K562 (cell line): ENCODE data around the gene EEF2K. TPM values are rescaled to one million over a fixed set of nuclear protein-coding genes. Genes with fewer than 3 reads are reported as not detected.

Experiments
- ATAC-seq: fragments of 200-7000 bp; cut with Tn5 transposase; 3 replicates; pipeline ENCODE4 v1.9.1; 2020; ENCODE audit warnings: moderate library complexity
- BruUV-seq: library from RNA; stranded (reverse); fragments of 400-500 nt; replicated peaks from 2 replicates; lab custom pipeline; 2021; lab: Mats Ljungman, UMichigan
- CTCF ChIA-PET: fragments of 300-600 bp; formaldehyde crosslinking; extraction: SDS; loops from one replicate; lab custom pipeline; 2021; ENCODE audit warnings: low intra/inter-chr PET ratio; lab: Yijun Ruan, JAX
- POLR2A ChIA-PET: fragments of 300-600, 350-650 bp; sonication (Branson Sonifier 250); formaldehyde crosslinking; extraction: SDS; loops from one replicate; lab custom pipeline; 2021; ENCODE audit warnings: antibody characterized with exemption, inconsistent platforms; lab: Yijun Ruan, JAX
- DNase-seq, 4 experiments: peaks; one replicate each; pipeline versions ENCODE4 v3.0.0 to v3.0.0-alpha.2; 2011 to 2018; ENCODE audit warnings: low spot score in 3 of 4, mixed read lengths in 3 of 4; ENCODE audit errors: extremely low read depth in 1 of 4
- FAIRE-seq: peaks from 2 replicates; lab custom pipeline; 2011; peaks lifted over from hg19 to GRCh38; lab: Jason Lieb, UNC
- H2AFZ ChIP-seq: 2 replicates; pipeline ENCODE4 v1.6.0; 2011; ENCODE audit warnings: low read depth, low read length, control low read depth, inconsistent platforms
- H3K27ac ChIP-seq: fragments of 200-600 bp; 3 replicates; pipeline ENCODE4 v1.8.0; 2011; ENCODE audit warnings: low read depth, mild to moderate bottlenecking, control low read depth, inconsistent platforms, low read length, moderate library complexity, mixed read lengths; ENCODE audit errors: extremely low read depth
- H3K27me3 ChIP-seq, 2 experiments: fragments of 300-600 bp in 1 of 2; 2 replicates in 1 of 2; 3 replicates in 1 of 2; pipeline versions ENCODE4 v1.6.0 to v1.8.0; 2011; ENCODE audit warnings: inconsistent platforms in 2 of 2, low read length in 2 of 2, mild to moderate bottlenecking in 1 of 2, mixed read lengths in 1 of 2, moderate library complexity in 1 of 2; ENCODE audit not compliant: control insufficient read depth in 2 of 2, insufficient read depth in 2 of 2
- H3K36me3 ChIP-seq: fragments of 300-600 bp; 3 replicates; pipeline ENCODE4 v1.8.0; 2011; ENCODE audit warnings: mild to moderate bottlenecking, low read length, inconsistent platforms; ENCODE audit not compliant: control insufficient read depth, insufficient read depth
- H3K4me1 ChIP-seq, 2 experiments: fragments of 200-600 bp in 1 of 2; replicated peaks in 1 of 2; 2 replicates in 1 of 2; 3 replicates in 1 of 2; pipeline versions ENCODE4 v1.5.1 to v1.8.0; 2011; ENCODE audit warnings: inconsistent platforms in 2 of 2, low read length in 2 of 2, mild to moderate bottlenecking in 1 of 2, mixed read lengths in 1 of 2, moderate library complexity in 1 of 2; ENCODE audit not compliant: control insufficient read depth in 2 of 2, insufficient read depth in 2 of 2
- H3K4me2 ChIP-seq: 2 replicates; pipeline ENCODE4 v1.6.1; 2011; ENCODE audit warnings: low read length, control low read depth, inconsistent platforms, mixed read lengths; ENCODE audit not compliant: insufficient read depth
- H3K4me3 ChIP-seq: fragments of 200-600 bp; sonication (generic), shearing (Covaris generic); 2 replicates; pipeline ENCODE4 v1.5.1; 2016; ENCODE audit warnings: control low read depth, inconsistent platforms
- H3K79me2 ChIP-seq: fragments of 200-600 bp; 3 replicates; pipeline ENCODE4 v1.8.0; 2011; ENCODE audit warnings: low read length, inconsistent platforms; ENCODE audit not compliant: control insufficient read depth, insufficient read depth
- H3K9ac ChIP-seq, 2 experiments: 2 replicates each; pipeline versions ENCODE4 v1.6.0 to v1.6.1; 2011; ENCODE audit warnings: low read depth in 2 of 2, low read length in 2 of 2, control low read depth in 1 of 2, inconsistent platforms in 1 of 2, mild to moderate bottlenecking in 1 of 2, mixed read lengths in 1 of 2; ENCODE audit not compliant: insufficient read depth in 1 of 2
- H3K9me1 ChIP-seq: one replicate; pipeline ENCODE4 v1.6.0; 2011; ENCODE audit warnings: inconsistent platforms, mild to moderate bottlenecking, low read length, moderate library complexity; ENCODE audit not compliant: control insufficient read depth, insufficient read depth
- H3K9me3 ChIP-seq: replicated peaks from 2 replicates; pipeline ENCODE4 v1.5.1; 2011; ENCODE audit warnings: low read depth, low read length, inconsistent platforms; ENCODE audit not compliant: control insufficient read depth, insufficient read depth
- H4K20me1 ChIP-seq: replicated peaks from 2 replicates; pipeline ENCODE4 v1.6.1; 2011; ENCODE audit warnings: low read length, inconsistent platforms, mixed read lengths; ENCODE audit not compliant: control insufficient read depth, insufficient read depth
- BCOR ChIP-seq: fragments of 450-650 bp; IDR thresholded peaks from 2 replicates; pipeline ENCODE4 v1.6.1; 2016
- CC2D1A ChIP-seq: fragments of 450-650 bp; IDR thresholded peaks from 2 replicates; pipeline ENCODE4 v1.6.1; 2017; ENCODE audit warnings: mild to moderate bottlenecking
- DACH1 ChIP-seq: fragments of 450-650 bp; IDR thresholded peaks from 2 replicates; pipeline ENCODE4 v1.6.1; 2018; ENCODE audit not compliant: partially characterized antibody
- GABPB1 ChIP-seq: sonication (generic); formaldehyde crosslinking; IDR thresholded peaks from 2 replicates; pipeline ENCODE4 v1.8.0; 2022; ENCODE audit warnings: mild to moderate bottlenecking, missing genetic modification reagents
- GATAD2B ChIP-seq: fragments of 450-650 bp; IDR thresholded peaks from 2 replicates; pipeline ENCODE4 v1.6.1; 2017; ENCODE audit warnings: mild to moderate bottlenecking, borderline replicate concordance
- KDM1A ChIP-seq, 2 experiments: fragments of 450-650 bp; IDR thresholded peaks; 2 replicates each; pipeline ENCODE4 v1.6.1; 2016; ENCODE audit warnings: mild to moderate bottlenecking in 2 of 2
- MIER1 ChIP-seq: fragments of 450-650 bp; IDR thresholded peaks from 2 replicates; pipeline ENCODE4 v1.6.1; 2016; ENCODE audit warnings: antibody characterized with exemption, mild to moderate bottlenecking, low read depth
- NFE2 ChIP-seq: IDR thresholded peaks from 2 replicates; pipeline ENCODE4 v1.6.1; 2014; ENCODE audit warnings: antibody characterized with exemption, low read depth
- RBM25 ChIP-seq: fragments of 200-400 bp; formaldehyde crosslinking; IDR thresholded peaks from 2 replicates; pipeline ENCODE4 v1.6.1; 2018; ENCODE audit warnings: low read length, low read depth, moderate library complexity; ENCODE audit not compliant: severe bottlenecking
- SMARCA5 ChIP-seq: fragments of 450-650 bp; IDR thresholded peaks from 2 replicates; pipeline ENCODE4 v1.6.1; 2016
- ZFP36 ChIP-seq: fragments of 150-350 bp; IDR thresholded peaks from 2 replicates; pipeline ENCODE4 v1.6.1; 2018; ENCODE audit warnings: low read length, low read depth; ENCODE audit not compliant: partially characterized antibody
- ZNF436 ChIP-seq: fragments of 250-450, 450-650 bp; sonication (Bioruptor Pico); formaldehyde crosslinking; IDR thresholded peaks from 2 replicates; pipeline ENCODE4 v1.7.0; 2020; ENCODE audit warnings: mild to moderate bottlenecking
- WGBS: fragments of 100-300 bp; shearing (Covaris generic); methylation state at CpG from one replicate; pipeline ENCODE4 v1.1.6; 2016; ENCODE audit warnings: low coverage, mixed read lengths; ENCODE audit not compliant: insufficient coverage; ENCODE audit errors: missing lambda C conversion rate; 5-methylcytosine and 5-hydroxymethylcytosine counted together
- in situ Hi-C: fragments of 300-500 bp; cut with MboI; formaldehyde crosslinking; loops from 4 replicates; pipeline ENCODE4 v1.15.0; 2018; ENCODE audit warnings: inconsistent platforms, mixed read lengths
- intact Hi-C: fragments of 100-400 bp; cut with micrococcal nuclease; formaldehyde crosslinking; loops from 2 replicates; pipeline ENCODE4 v1.14.2; 2022
- polyA plus RNA-seq, 8 experiments: library from polyadenylated mRNA; depleted of rRNA in 4 of 8; stranded (reverse) in 5 of 8; unstranded in 3 of 8; fragments of >200 nt; fragmentation: Nextera tagmentation in 2 of 8; fragmentation: Illumina TruSeq in 1 of 8; extraction: Ambion mirVana in 2 of 8; extraction: Trizol in 1 of 8; gene quantifications; 2 replicates each; pipeline versions ENCODE4 v1.2.1 to v1.2.3, GENCODE V29; 2011 to 2014; ENCODE audit warnings: inconsistent platforms in 1 of 8, missing spikeins in 1 of 8
- total RNA-seq, 7 experiments: library from RNA; depleted of rRNA in 6 of 7; stranded (reverse); fragments of >200 nt in 6 of 7; fragmentation: Illumina TruSeq in 2 of 7; extraction: Trizol in 2 of 7; gene quantifications; 2 replicates each; pipeline versions ENCODE4 v1.2.1 to v1.2.3, GENCODE V29; 2011 to 2021; ENCODE audit warnings: low replicate concordance in 1 of 7
- TF ChIP-seq, protein P1 (sequence below), 2 experiments: IDR thresholded peaks in 1 of 2; conservative IDR thresholded peaks in 1 of 2; 2 replicates each; pipeline ENCODE4 v1.6.1; 2016; ENCODE audit warnings: low read depth in 2 of 2, mild to moderate bottlenecking in 1 of 2, missing compliant biosample characterization in 1 of 2, missing genetic modification characterization in 1 of 2, moderate library complexity in 1 of 2
- TF ChIP-seq, protein P2 (sequence below): IDR thresholded peaks from 3 replicates; pipeline ENCODE4 v1.6.1; 2011; ENCODE audit warnings: borderline replicate concordance, mild to moderate bottlenecking, moderate library complexity; ENCODE audit not compliant: insufficient read length; ENCODE audit errors: extremely low read depth
- TF ChIP-seq, protein P3 (sequence below): fragments of 250-450 bp; sonication (Bioruptor Pico); IDR thresholded peaks from 2 replicates; pipeline ENCODE4 v1.5.0; 2021

Gene EEF2K
- total and polyA plus RNA-seq, 9 of the 15 experiments (the other 6 are each of a cell fraction or from before 2014, with no cell fraction given): 3.0 to 35.2 (median 12.2) TPM

DNA sequence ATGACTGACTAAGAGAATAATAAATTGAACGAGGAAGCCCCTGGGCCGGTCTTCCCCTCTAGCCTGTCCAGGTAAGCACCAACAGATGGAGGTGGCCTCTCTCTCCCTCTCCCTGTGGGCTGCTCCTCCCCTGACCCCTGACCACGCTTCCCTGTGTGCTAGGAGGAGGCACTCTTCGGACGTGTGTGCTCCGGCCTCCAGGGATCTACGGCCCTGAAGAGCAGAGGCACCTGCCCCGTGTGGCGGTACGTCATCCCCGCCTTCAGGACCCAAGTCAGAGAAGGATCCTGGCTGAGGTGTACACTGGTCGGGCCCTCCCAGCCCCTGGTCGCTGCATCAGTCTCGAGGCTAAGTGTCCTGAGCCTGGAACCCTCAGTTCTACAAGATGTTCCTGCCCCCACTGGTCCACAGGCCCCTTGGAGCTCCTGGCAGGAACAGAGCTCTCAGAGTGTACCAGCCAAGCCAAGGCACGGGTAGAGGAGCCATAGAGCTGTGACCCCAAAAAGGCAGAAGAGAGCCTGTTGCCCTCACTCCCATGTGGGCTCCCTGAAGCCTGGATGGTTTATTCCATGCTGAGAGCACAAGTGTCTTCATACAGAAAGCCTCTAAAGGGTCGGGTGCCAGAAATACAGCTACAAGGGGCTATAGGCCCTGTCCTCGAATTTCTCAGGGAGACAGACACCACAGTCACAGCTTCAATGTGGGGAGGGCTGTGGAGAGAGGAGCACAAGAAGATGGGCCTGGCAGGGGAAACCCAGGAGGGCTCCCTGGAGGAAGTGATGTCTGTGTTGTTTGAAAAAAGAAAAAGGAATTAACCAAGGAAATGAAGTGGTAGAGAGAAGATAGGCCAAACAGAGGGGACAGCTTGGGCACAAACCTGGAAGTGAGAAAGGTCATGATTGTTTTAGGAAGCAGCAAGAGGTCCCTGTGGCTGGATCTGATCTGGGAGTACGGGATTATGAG lies 27.8 kb upstream of the EEF2K start:
- WGBS: 3% methylated on average over 17 of the region's 18 CpGs
- H3K27ac ChIP-seq: no peak overlapping the region
- H3K4me2 ChIP-seq: no peak overlapping the region
- no peaks in the 10 kb centered on the region; the same call in 1 of the 2 replicates for H4K20me1 ChIP-seq
- H3K27me3 ChIP-seq: peaks cover 33 to 65% of the 10 kb centered on the region in 2 experiments
- no peak overlapping the region for H3K4me3 ChIP-seq
- H2AFZ ChIP-seq: no peak overlapping the region
- H3K9me1 ChIP-seq: no peaks in the 10 kb centered on the region
- H3K36me3 ChIP-seq: no peaks in the 10 kb centered on the region
- intact Hi-C loops: no loop called here
- BruUV-seq: no TSS peak
- H3K79me2 ChIP-seq: no peaks in the 10 kb centered on the region
- no peaks in the 10 kb centered on the region for H3K9me3 ChIP-seq
- no peak overlapping the region for H3K9ac ChIP-seq
- CTCF ChIA-PET: no interaction called here
- POLR2A ChIA-PET: interaction anchor here (0.6 to 1.0 kb wide), 2 partner anchors 10 to 1079 kb away, joined by 3 to 5 read pairs; no protein-coding TSS in a partner anchor
- no peaks in the 10 kb centered on the region for H3K4me1 ChIP-seq
- peak; percentile 31; the same call in 1 of the 3 replicates for ATAC-seq
- in situ Hi-C loops: no loop called here
- FAIRE-seq: no peak
- no peak for DNase-seq
- TF ChIP-seq GABPB1 (no peak), CC2D1A (no peak), BCOR (peak; percentile 78), SMARCA5 (peak; percentile 61; the same call in 1 of the 2 replicates), MIER1 (no peak), DACH1 (no peak), KDM1A (IDR thresholded peaks at IDR 0.05) (peak; percentile 21 to 36; a peak in 1 of 4 replicates), GATAD2B (no peak), ZFP36 (peak; percentile 99), RBM25 (peak; percentile 89), NFE2 (no peak), ZNF436 (CRISPR knock-in tag) (peak; percentile 81; the same call in 1 of the 2 replicates)
- TF ChIP-seq, protein P1, sequence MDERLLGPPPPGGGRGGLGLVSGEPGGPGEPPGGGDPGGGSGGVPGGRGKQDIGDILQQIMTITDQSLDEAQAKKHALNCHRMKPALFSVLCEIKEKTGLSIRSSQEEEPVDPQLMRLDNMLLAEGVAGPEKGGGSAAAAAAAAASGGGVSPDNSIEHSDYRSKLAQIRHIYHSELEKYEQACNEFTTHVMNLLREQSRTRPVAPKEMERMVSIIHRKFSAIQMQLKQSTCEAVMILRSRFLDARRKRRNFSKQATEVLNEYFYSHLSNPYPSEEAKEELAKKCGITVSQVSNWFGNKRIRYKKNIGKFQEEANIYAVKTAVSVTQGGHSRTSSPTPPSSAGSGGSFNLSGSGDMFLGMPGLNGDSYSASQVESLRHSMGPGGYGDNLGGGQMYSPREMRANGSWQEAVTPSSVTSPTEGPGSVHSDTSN (CRISPR knock-in tag; IDR thresholded peaks at IDR 0.05; ENCODE audit: low read depth): no peak
- TF ChIP-seq, protein P1 (tag; conservative IDR thresholded peaks at IDR 0.05; ENCODE audit: low read depth): no peak
- TF ChIP-seq, protein P2, sequence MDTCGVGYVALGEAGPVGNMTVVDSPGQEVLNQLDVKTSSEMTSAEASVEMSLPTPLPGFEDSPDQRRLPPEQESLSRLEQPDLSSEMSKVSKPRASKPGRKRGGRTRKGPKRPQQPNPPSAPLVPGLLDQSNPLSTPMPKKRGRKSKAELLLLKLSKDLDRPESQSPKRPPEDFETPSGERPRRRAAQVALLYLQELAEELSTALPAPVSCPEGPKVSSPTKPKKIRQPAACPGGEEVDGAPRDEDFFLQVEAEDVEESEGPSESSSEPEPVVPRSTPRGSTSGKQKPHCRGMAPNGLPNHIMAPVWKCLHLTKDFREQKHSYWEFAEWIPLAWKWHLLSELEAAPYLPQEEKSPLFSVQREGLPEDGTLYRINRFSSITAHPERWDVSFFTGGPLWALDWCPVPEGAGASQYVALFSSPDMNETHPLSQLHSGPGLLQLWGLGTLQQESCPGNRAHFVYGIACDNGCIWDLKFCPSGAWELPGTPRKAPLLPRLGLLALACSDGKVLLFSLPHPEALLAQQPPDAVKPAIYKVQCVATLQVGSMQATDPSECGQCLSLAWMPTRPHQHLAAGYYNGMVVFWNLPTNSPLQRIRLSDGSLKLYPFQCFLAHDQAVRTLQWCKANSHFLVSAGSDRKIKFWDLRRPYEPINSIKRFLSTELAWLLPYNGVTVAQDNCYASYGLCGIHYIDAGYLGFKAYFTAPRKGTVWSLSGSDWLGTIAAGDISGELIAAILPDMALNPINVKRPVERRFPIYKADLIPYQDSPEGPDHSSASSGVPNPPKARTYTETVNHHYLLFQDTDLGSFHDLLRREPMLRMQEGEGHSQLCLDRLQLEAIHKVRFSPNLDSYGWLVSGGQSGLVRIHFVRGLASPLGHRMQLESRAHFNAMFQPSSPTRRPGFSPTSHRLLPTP: peak; percentile 37
- TF ChIP-seq, protein P3, sequence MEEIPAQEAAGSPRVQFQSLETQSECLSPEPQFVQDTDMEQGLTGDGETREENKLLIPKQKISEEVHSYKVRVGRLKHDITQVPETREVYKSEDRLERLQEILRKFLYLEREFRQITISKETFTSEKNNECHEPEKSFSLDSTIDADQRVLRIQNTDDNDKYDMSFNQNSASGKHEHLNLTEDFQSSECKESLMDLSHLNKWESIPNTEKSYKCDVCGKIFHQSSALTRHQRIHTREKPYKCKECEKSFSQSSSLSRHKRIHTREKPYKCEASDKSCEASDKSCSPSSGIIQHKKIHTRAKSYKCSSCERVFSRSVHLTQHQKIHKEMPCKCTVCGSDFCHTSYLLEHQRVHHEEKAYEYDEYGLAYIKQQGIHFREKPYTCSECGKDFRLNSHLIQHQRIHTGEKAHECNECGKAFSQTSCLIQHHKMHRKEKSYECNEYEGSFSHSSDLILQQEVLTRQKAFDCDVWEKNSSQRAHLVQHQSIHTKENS (CRISPR knock-in tag): no peak
